HG02610 (cell line): Measurements from ENCODE around the gene ARAF.

Experiments
- ATAC-seq: cut with Tn5 transposase; IDR thresholded peaks from one replicate; pipeline ENCODE4 v1.9.1; 2021; ENCODE audit warnings: mild to moderate bottlenecking, moderate library complexity; ENCODE audit not compliant: unreplicated experiment

ARAF gene

DNA sequence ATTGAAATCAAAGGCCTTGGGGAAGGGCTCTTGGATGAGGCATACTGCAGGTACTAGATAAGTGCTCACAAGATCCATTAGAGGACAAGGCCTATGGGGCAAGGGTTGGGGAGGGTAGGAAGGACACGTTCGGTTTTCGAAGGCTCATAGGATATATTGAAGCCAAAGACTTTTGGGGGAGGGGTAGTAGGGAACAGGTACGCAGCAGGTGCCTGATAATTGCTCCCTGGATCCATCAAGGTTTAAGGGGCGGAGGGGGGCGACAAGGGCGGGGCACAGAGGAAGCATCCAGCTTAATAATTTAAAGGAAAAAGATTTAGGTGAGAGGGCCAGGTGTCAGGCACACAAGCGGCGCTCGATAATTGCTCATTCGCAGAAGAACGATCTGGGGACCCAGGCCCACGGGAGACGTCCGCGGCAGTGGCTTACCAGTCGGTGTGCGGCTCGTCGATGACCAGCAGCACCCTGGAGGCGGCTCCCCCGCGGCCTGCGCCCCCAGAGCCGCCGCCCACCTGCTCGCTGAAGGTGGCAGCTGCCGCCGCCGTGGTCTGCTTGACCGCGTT, 58.0 kb downstream of the ARAF start:
- ATAC-seq, result no peak

DNA sequence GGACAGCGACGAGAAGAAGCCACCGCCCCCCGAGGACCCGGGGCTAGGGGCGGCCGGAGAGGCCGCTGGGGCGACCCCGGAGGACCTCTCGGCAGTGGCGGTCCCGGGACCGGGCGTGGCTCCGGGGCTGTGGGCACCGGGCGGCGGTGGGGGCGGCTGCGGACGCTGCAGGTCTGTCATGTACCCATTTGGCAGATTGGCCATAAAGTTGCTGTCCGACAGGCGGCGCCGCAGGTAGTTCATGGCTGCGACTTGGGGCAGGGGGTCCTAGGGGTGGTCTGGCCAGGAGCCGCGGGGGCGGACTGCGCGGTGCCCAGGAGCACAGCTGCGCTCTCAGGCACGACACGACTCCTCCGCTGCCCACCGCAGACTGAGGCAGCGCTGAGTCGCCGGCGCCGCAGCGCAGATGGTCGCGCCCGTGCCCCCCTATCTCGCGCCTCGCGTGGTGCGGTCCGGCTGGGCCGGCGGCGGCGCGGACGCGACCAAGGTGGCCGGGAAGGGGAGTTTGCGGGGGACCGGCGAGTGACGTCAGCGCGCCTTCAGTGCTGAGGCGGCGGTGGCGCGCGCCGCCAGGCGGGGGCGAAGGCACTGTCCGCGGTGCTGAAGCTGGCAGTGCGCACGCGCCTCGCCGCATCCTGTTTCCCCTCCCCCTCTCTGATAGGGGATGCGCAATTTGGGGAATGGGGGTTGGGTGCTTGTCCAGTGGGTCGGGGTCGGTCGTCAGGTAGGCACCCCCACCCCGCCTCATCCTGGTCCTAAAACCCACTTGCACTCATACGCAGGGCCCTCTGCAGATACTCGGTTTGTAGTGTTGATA, 58.7 kb downstream of the ARAF start, which contains the start of gene SYN1:
Gene SYN1, minus strand, starts transcription at position 372 of the 817 bp plus-strand sequence. Its CDS starts 129 bp downstream, at position 243.
- peak; percentile 59 for ATAC-seq

DNA sequence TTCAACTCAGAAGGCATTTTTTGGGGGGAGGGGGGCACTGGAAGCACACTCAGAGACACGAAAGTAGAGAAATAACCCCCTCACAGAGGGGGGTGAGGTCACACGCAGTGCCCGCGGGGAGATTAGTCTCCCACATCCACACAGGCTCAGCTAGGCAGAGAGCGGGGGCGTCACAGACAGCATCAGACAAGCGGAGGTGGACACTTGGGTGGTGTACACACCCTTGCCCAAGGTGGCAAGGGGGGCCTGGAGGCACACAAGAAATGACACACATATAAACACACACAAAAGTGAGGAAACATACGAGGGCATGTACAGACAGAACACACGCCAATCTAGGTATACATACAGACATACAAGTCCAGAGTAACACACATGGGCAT, 59.3 kb downstream of the ARAF start:
- ATAC-seq, result no peak
